HG03060 (cell line): ENCODE results near the gene GALNT18.

Experiments used
- ATAC-seq: cut with Tn5 transposase; IDR thresholded peaks from one replicate; pipeline ENCODE4 v1.9.1; 2021; ENCODE audit warnings: low read depth, moderate number of reproducible peaks; ENCODE audit not compliant: unreplicated experiment

GALNT18 gene

GRCh38 chr11:11504071-11504470 is 117.7 kb downstream of the GALNT18 start:
- ATAC-seq: no peak

DNA sequence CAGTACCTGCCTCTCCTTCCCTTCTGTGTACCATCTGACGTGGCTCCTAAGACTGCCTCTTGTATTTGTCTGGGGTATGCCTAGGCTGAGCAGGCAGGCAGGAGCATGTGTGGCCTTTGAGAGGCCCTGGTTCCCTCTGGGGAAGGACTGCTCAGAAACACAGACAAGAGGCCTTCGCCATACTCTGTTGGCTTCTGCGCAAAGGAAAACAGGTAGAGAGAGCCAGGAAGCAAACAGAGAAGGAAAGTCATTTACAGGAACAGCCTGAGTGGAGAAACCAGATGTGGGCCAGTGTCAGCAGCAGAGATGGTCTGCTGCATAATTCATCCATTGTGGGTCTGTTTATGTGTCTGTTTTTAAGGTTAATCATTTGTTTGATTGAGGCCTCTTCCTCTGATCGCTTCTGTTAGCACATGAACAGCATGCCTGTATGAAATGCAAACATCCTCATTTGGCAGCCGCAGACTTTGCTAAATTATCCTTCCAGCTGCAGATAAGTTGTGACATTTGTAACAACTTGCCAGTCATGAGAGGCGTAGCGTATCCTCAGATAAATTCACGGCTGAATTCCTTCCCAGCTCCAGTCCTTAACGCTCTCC is 119.4 kb downstream of the GALNT18 start:
- no peak for ATAC-seq

DNA sequence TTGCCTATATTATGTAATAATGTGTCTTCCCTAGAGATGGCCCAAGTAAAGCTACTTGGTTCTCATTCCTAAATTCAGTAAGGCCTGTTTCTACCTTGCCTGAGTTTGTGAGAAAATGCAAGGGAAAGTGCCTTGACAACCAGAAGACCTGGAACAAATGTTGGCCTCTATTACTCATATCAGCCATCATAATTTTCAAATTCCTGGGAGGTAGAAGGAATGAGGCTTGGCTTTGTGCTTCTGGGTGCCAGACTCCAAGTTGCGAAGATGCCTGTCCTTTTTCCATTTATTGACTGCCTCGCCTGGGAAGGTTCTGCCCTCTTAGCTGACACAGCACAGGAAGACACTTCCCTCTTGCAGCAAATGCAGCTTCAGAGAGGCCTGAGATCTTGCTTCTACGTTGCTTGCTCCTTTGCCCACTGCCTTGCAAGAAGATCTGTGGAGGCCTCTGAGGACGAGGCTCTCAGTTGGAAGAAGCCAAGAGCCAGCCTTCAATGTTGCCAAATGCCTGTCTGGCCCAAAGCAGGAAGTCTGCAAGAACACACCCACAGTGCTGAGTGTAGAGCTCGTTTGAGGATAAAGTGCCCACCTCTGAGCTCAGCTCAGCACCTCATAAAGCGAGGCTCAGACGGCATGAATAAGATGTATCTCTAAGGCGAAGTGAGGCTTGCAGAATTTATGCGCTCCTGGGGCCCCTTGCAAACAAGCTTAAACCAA is 120.1 kb downstream of the GALNT18 start:
- ATAC-seq: no peak

DNA sequence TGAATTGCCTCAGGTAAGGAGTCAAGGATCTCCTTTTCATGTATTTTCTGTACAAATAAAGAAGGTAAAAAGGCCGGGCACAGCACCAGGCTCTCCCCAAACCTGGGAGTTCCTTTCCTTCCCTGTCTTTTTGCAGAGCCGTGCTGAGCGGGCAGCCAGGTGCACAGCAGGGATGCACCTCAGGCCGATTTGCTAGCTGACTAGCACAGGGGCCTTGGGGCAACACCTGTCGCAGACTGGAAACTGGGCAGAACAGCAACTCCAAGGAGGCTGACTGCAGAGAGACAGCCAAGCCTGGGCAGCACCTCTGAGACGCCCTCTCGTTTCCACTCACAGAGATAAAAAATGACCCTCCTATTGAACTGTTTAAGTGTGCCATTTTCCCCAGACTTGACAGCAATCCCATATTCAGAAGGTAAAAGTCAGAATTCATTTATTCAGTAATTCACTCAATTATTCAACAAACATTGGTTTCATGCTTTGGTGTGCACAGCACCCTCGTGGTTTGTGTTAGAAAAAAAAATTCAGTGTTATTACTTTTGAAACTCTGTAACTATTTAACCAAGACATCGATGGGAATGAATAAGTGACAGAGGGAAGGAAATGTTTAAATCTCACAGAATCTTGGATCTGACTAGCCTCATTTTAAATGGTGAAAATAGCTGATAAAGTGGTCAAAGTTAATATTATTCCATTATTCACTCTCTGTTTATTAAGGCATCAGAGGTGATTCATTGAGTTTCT is 120.9 kb downstream of the GALNT18 start:
- ATAC-seq: no peak

DNA sequence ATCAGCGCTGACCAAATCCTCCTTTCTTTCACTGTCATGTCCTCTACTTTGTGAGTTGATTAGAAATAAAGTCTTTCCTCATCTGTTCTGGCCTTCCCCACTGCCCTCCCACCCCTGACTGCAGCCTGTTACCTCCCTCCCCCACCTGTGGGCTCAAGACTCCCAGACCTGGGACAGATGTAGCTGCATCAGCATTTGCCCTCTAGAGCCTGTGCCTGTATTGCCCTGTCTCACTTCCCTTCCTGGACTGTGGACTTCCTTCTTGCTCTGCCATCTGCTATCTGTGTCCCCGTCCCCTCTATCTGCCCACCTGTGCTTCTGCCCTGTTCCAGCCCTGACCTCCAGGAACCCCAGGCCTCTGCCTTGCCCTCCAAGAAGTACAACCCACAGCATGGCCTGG is 122.5 kb downstream of the GALNT18 start:
- ATAC-seq: no peak

DNA sequence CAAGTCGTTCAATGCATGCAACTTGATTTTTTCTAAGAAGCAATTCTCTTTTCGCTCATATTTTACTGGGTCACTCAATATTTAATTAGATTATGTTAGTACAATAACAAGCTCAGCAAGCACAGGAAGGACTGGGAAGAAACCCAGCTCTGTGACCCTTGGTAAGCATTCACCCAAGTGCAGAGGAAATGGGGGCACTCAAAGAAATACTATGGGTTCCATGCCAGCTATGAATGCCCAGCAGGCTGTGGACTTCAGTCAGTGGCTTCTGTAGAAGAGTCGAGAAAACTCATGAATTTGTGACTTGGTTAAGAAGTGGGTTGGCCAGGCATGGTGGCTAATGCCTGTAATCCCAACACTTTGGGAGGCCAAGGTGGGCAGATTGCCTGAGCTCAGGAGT is 123.6 kb downstream of the GALNT18 start:
- ATAC-seq: no peak

DNA sequence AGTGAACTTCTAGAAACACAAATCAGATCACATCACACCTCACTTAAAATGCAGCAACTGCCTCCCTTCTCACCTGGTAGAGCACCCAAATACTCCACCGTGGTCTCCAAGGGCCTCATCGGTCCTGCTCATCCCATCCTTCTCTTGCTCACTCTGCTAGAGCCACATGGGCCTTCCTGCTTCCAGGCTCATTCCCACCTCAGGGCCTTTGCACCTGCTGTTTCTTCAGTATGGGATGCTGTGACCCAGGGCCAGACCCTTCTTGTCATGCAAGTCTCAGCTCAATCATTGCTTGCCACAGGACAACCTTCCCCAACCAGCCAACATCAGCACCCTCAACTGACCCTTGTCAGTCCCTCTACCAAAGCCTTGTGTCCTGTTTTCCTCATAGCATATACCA is 124.9 kb downstream of the GALNT18 start:
- ATAC-seq: no peak

- ATAC-seq: no peak
These were observed 127.5 kb downstream of the GALNT18 start for GRCh38 chr11:11494348-11494747.

- ATAC-seq: no peak
These were observed 128.1 kb downstream of the GALNT18 start for GRCh38 chr11:11493698-11494097.

- ATAC-seq: no peak
These were observed 130.2 kb downstream of the GALNT18 start for GRCh38 chr11:11491589-11491988.

- no peak for ATAC-seq
These were observed 130.8 kb downstream of the GALNT18 start for GRCh38 chr11:11491014-11491413.

GRCh38 chr11:11486423-11486822 is 135.4 kb downstream of the GALNT18 start:
- ATAC-seq: no peak

GRCh38 chr11:11486002-11486401 is 135.8 kb downstream of the GALNT18 start:
- ATAC-seq: no peak

GRCh38 chr11:11483627-11484026 is 138.2 kb downstream of the GALNT18 start:
- ATAC-seq: no peak

- ATAC-seq: no peak
These were observed 139.1 kb downstream of the GALNT18 start for GRCh38 chr11:11482730-11483129.

DNA sequence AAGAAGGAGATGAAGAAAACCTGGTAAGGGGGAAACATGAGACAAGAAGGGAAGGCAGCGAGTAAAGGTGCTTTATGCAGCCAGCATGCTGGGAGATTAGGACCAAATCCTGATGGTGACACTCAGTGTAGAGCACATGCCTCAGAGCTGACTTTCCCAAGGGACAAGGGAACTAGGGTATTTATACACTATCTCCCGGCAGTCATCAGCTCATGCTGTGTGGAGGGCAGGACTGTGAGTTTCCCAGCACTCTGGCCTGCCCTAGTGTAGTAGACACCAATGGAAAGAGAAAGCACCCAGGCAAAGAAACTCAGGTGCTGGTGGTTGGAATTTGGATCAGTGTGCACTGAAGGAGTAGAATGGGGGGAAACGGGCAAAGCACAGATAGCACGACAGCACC is 140.4 kb downstream of the GALNT18 start:
- no peak for ATAC-seq

- ATAC-seq: no peak
These were observed 140.8 kb downstream of the GALNT18 start for GRCh38 chr11:11480971-11481370.

DNA sequence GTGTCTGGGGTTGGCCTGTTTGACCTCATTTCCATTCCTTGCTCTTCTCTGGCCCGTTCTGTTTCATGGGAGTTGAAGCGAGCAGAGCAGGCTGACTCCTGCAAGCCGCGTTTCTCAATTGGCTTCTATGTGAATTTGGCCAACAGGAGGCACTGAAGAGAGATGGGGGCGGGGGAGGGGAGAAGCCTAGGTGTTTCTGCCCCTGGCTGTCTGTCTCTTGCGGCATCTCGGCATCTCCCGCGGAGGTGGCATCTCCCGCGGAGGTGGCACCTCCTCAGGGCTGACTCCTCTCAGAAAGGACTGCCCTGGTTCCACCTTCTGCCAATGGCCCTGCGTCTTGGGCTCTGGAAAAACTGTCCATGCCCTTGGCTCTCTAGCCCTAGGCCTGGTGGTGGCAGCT is 143.1 kb downstream of the GALNT18 start:
- ATAC-seq: no peak

- no peak for ATAC-seq
These were observed 143.9 kb downstream of the GALNT18 start for GRCh38 chr11:11477695-11478420.

DNA sequence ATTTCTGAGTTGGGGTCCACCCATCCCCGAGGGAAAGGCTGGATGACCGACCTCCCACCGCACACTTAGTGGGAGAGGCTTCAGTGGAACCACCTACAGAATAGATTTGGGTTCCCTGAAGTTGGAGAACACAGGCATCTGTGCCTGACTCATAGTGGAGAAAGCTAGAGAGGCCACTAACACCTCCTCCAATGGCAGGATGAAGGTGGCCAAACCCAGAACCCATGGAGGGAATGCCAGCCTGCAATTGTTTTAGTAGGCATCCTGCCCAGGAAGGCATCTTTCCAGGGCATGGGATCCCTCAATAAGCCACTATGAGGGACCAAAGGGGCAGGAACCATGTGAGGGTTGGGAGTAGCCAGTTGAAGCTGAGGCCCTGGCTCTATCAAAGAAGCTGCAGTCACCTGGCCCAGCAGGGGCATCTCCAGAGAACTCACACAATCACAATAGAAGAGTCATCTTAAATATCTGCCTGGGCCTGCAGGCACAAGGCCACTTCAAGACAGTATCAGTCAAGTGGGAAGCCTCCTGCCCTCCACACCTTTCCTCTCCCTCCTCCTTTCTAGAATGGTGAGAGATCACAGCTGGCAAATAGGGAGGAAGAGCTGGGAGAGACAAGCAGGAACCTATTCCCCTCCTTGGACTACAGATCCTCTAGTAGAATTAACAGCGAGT is 144.7 kb downstream of the GALNT18 start:
- ATAC-seq: no peak

DNA sequence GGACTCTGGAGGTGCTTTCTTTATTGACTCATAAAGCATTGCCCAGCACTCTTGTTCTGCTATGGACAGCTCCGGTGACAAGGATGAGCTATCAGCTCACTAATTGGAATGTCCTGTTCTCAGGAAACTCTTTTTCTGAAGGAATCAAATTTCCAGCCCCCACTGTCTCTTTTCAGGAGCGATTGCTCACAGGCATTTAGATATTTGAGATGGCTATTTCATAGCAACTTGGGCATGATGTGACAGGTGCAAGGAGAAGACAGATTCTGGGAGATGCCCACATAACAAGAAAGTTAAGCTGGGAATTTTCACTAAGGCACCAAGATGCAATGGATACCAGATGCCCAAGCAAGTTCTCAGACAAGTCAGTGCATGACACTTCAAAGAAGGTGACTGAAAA is 145.3 kb downstream of the GALNT18 start:
- no peak for ATAC-seq
